Uterus (tissue), 4 donors: ENCODE data around the gene OTUB2. TPM values are rescaled to one million over a fixed set of nuclear protein-coding genes. Genes with fewer than 3 reads are reported as not detected.

Source experiments
- DNase-seq, 2 donors: peaks; one replicate each; pipeline ENCODE4 v3.0.0-alpha.2; 2019 to 2020
- H3K27ac ChIP-seq, 2 donors: fragments of 200-600 bp; sonication (generic); 1 replicate in 1 of 2; 2 replicates in 1 of 2; pipeline ENCODE4 v1.5.1; 2016 to 2018
- H3K27me3 ChIP-seq, 2 donors: fragments of 200-600 bp; sonication (generic); one replicate each; pipeline ENCODE4 v1.5.1; 2018 to 2019; ENCODE audit warnings: control low read depth in 1 of 2
- H3K36me3 ChIP-seq, 2 donors: fragments of 200-600 bp; sonication (generic); one replicate each; pipeline ENCODE4 v1.5.1; 2019; ENCODE audit warnings: control low read depth in 1 of 2
- H3K4me1 ChIP-seq, 2 donors: fragments of 200-600 bp; sonication (generic); one replicate each; pipeline ENCODE4 v1.5.1; 2018 to 2019; ENCODE audit warnings: control low read depth in 1 of 2
- H3K4me3 ChIP-seq, 2 donors: fragments of 200-600 bp; sonication (generic); 1 replicate in 1 of 2; 2 replicates in 1 of 2; pipeline ENCODE4 v1.5.1; 2018 to 2019; ENCODE audit warnings: mild to moderate bottlenecking in 1 of 2
- H3K9me3 ChIP-seq, 2 donors: fragments of 200-600 bp; sonication (generic); one replicate each; pipeline ENCODE4 v1.5.1; 2019; ENCODE audit warnings: control low read depth in 1 of 2
- POLR2A ChIP-seq, 2 donors: fragments of 450-650 bp; IDR thresholded peaks; one replicate each; pipeline ENCODE4 v1.6.1; 2016; ENCODE audit warnings: antibody characterized with exemption in 2 of 2, mild to moderate bottlenecking in 1 of 2, moderate library complexity in 1 of 2
- intact Hi-C: fragments of 100-400 bp; cut with DNase I; formaldehyde crosslinking; loops from one replicate; pipeline ENCODE4 v1.15.1; 2023; ENCODE audit warnings: low total_unique reads
- total RNA-seq, 4 donors: library from RNA; depleted of rRNA in 3 of 4; stranded (reverse); fragments of >200 nt in 3 of 4; gene quantifications; one replicate each; pipeline versions ENCODE4 v1.1.0 to v1.2.4, GENCODE V29; 2014 to 2023
- TF ChIP-seq, protein P1 (sequence below), 4 experiments: fragments of 200-600 bp in 2 of 4; fragments of 450-650 bp in 2 of 4; sonication (generic) in 2 of 4; IDR thresholded peaks; one replicate each; pipeline ENCODE4 v1.5.1; 2016 to 2019; ENCODE audit warnings: antibody characterized with exemption in 4 of 4, mild to moderate bottlenecking in 2 of 4, moderate library complexity in 1 of 4
- donor health status: DM: yes; HTN: yes; CAD: no.

The OTUB2 gene
- total RNA-seq, 4 donors from 2014 or later = 0.37 to 3.8 TPM; not detected in 2

DNA sequence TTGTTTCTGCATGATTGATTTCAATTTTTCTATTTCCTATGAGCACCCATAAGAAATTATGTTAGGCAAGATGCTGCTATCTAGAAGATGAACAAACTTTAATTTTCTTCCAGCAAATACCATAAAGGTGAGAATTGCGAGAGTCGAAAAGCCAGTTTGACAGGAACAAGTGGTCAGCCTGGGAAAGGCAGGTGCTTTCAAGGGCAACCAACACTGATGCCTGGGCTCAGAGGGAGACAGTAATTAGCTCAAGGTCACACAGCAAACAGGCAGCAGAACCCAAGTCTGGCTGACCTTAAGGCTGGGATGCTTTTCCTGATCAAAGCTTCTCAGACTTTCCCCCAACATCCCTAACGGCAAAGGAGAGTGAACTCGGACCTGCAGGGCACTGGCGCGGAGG lies 6.8 kb upstream of the OTUB2 start:
- H3K4me3 ChIP-seq = no peak overlapping the region
- no peaks in the 10 kb centered on the region for H3K9me3 ChIP-seq
- H3K36me3 ChIP-seq = no peaks in the 10 kb centered on the region
- intact Hi-C loops = no loop called here
- no peak overlapping the region for H3K27ac ChIP-seq
- DNase-seq = no peak
- TF ChIP-seq, protein P1, sequence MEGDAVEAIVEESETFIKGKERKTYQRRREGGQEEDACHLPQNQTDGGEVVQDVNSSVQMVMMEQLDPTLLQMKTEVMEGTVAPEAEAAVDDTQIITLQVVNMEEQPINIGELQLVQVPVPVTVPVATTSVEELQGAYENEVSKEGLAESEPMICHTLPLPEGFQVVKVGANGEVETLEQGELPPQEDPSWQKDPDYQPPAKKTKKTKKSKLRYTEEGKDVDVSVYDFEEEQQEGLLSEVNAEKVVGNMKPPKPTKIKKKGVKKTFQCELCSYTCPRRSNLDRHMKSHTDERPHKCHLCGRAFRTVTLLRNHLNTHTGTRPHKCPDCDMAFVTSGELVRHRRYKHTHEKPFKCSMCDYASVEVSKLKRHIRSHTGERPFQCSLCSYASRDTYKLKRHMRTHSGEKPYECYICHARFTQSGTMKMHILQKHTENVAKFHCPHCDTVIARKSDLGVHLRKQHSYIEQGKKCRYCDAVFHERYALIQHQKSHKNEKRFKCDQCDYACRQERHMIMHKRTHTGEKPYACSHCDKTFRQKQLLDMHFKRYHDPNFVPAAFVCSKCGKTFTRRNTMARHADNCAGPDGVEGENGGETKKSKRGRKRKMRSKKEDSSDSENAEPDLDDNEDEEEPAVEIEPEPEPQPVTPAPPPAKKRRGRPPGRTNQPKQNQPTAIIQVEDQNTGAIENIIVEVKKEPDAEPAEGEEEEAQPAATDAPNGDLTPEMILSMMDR (IDR thresholded peaks at IDR 0.05) = no peak
- TF ChIP-seq POLR2A (IDR thresholded peaks at IDR 0.05) = no peak
- H3K4me1 ChIP-seq = no peaks in the 10 kb centered on the region
- H3K27me3 ChIP-seq = no peaks in the 10 kb centered on the region

GRCh38 chr14:94020267-94020666 lies 5.9 kb upstream of the OTUB2 start:
- no peaks in the 10 kb centered on the region for H3K4me1 ChIP-seq
- intact Hi-C loops = no loop called here
- no peak for DNase-seq
- no peak for TF ChIP-seq POLR2A (IDR thresholded peaks at IDR 0.05)
- TF ChIP-seq, protein P1 (IDR thresholded peaks at IDR 0.05) = no peak
- H3K9me3 ChIP-seq = no peaks in the 10 kb centered on the region
- no peaks in the 10 kb centered on the region for H3K36me3 ChIP-seq
- no peak overlapping the region for H3K27ac ChIP-seq
- no peaks in the 10 kb centered on the region for H3K27me3 ChIP-seq
- no peak overlapping the region for H3K4me3 ChIP-seq

GRCh38 chr14:94021001-94021400 lies 5.1 kb upstream of the OTUB2 start:
- H3K4me1 ChIP-seq = no peaks in the 10 kb centered on the region
- no peaks in the 10 kb centered on the region for H3K27me3 ChIP-seq
- H3K27ac ChIP-seq = no peak overlapping the region
- no peak for TF ChIP-seq POLR2A (IDR thresholded peaks at IDR 0.05)
- TF ChIP-seq, protein P1 (IDR thresholded peaks at IDR 0.05) = no peak
- intact Hi-C loops = no loop called here
- H3K4me3 ChIP-seq = no peak overlapping the region
- DNase-seq = no peak
- H3K36me3 ChIP-seq = no peaks in the 10 kb centered on the region
- H3K9me3 ChIP-seq = no peaks in the 10 kb centered on the region

DNA sequence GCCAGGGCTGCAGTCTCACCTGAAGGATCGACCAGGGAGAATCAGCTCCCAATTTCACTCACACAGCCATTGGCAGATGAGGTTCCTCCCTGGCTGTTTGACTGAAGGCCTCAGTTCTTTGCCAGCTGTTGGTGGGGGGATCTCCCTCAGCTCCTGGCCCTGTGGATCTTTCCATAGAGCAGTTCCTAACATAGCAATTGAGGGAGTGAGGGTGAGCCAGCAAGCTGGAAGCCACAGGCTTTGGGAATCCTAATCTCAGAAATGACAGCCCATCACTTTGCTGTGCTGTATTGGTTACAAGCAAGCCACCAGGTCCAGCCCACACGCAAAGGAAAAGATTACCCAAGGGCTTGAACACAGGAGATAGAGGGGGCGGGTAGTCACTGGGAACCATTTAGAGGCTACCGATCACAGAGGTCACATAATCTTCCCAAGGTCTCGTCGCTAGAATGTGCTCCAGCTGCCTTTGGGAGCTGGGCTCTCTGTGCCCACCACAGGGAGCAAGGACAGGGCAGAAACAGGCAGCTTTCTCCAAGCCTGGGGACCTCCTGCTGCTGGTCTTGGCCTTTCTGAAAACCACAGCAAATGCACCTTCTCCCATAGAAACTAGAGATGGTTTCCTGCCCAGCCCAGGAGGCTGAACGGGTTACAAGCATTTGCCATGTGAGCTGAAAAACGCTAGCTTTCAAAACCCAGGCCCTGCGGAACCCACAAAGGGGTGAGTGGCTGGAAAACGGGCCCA lies 4.6 kb upstream of the OTUB2 start:
- H3K27me3 ChIP-seq = no peaks in the 10 kb centered on the region
- intact Hi-C loops = no loop called here
- H3K4me1 ChIP-seq = no peaks in the 10 kb centered on the region
- no peak for TF ChIP-seq POLR2A (IDR thresholded peaks at IDR 0.05)
- TF ChIP-seq, protein P1 (IDR thresholded peaks at IDR 0.05) = no peak
- H3K36me3 ChIP-seq = no peaks in the 10 kb centered on the region
- no peak overlapping the region for H3K27ac ChIP-seq
- DNase-seq = no peak
- no peak overlapping the region for H3K4me3 ChIP-seq
- no peaks in the 10 kb centered on the region for H3K9me3 ChIP-seq

DNA sequence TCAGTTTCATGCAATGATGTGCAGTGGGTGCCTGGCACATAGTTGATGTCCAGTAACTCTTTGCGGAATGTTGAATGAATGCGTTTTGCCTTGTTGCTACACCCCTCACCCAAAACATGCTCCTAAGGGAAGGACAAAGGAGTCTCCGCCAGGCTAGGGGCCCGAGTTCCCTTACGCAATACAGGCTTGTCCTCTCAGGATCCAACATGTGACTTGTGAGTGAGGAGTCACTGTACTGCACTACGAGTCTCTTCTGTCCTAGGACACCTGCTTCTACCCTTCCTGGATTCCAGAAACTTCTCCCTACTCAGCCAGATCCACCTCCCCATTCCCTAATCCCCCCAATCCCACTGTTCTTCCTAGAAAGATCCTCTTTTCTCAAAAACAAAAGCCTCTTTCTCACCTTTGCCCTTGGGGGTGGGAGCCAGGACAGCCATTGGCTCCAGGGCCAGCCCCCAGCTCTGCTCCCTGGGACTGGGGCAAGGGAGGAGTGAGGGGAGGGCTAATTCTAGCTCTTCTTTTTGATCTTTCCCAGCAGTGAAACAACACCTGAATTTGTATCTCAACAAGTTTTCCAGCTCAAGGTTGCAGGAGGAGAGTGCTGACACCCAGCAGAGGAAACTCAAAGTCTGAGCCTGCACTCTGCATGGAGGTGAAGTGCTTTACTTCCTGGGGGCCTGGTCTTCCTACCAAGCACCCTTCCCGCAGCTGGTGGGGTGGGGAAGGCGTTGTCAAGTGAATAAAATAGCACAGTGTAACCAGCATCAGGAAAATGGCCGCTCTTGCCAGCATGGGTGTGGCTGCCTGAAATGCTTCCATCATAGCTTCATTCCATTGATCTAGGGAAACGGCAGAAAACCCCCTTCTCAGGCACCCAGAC lies 3.4 kb upstream of the OTUB2 start:
- no peak overlapping the region for H3K4me3 ChIP-seq
- TF ChIP-seq POLR2A (IDR thresholded peaks at IDR 0.05) = no peak
- TF ChIP-seq, protein P1 (IDR thresholded peaks at IDR 0.05) = no peak
- intact Hi-C loops = no loop called here
- no peaks in the 10 kb centered on the region for H3K36me3 ChIP-seq
- DNase-seq = no peak
- no peaks in the 10 kb centered on the region for H3K9me3 ChIP-seq
- H3K27ac ChIP-seq = no peak overlapping the region
- H3K4me1 ChIP-seq = no peaks in the 10 kb centered on the region
- H3K27me3 ChIP-seq = no peaks in the 10 kb centered on the region
